GM18520 (cell line): ENCODE measurements around the gene THEM5.
"Not testable (repeated sequence)": the region's sequence is repeated elsewhere in the genome, so short reads cannot be mapped to it uniquely, and the experiment has no call there.

Experiments used
- ATAC-seq: cut with Tn5 transposase; IDR thresholded peaks from one replicate; pipeline ENCODE4 v1.9.1; 2021; ENCODE audit not compliant: unreplicated experiment

Gene THEM5

DNA sequence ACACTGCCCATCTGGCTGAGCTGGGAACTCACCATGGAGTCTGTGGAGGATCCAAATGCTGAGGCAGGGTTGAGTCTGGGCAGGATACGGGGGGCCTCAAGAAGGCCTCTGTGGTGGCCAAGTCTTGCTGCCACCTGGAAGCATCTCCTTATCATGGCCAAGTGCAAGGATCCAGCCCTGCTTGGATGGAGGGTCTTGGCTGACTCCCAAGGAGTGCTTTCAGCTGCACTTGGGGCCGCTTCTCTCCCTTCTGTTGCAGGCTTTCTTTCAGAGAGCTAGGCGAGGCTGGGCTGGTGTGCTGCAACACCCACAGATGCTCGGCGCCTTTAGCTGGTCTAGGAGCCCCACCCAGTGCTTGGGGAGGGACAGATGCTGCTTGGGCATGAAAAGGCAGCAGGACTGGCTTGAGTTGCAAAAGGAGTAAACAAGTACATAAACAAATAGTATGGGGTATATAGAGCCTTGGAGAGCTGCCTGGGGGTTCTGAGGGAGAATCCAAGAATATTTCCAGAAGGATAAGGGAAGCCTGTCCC is at the start of gene THEM5:
THEM5 (minus strand) TSS at position 302 of the 533 bp plus-strand sequence; CDS start at position 155, 147 bp downstream.
- ATAC-seq = no peak

GRCh38 chr1:151902858-151903257 is 49.3 kb upstream of the THEM5 start:
- ATAC-seq = no peak

- ATAC-seq = not testable (repeated sequence)
Observed at GRCh38 chr1:151900804-151901203, 47.3 kb upstream of the THEM5 start.

GRCh38 chr1:151898519-151898991 is 45.0 kb upstream of the THEM5 start:
- ATAC-seq = no peak

GRCh38 chr1:151897991-151898431 is 44.5 kb upstream of the THEM5 start:
- ATAC-seq = no peak

GRCh38 chr1:151893176-151893924 is 39.8 kb upstream of the THEM5 start:
- ATAC-seq = no peak

GRCh38 chr1:151892190-151892589 is 38.7 kb upstream of the THEM5 start:
- ATAC-seq = no peak

DNA sequence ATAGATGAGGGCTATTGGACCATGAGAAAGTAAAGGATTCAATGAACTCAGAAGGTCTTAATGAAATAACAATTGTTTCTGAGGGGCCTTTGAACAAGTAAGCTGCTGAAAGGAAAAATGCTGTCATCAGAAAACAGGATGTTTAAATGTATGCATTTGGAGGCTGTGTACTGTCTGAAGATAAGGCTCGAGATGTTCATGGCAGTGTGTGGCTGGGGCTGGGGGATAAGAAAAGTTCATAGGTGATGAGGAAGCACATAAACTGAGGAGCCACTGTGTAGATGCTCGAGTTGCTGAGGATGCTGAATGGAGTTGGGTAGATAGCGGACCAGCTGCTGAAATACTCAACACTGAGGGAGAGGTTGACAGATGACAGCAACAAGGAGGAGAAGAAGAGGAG is 38.0 kb upstream of the THEM5 start:
- no peak for ATAC-seq

DNA sequence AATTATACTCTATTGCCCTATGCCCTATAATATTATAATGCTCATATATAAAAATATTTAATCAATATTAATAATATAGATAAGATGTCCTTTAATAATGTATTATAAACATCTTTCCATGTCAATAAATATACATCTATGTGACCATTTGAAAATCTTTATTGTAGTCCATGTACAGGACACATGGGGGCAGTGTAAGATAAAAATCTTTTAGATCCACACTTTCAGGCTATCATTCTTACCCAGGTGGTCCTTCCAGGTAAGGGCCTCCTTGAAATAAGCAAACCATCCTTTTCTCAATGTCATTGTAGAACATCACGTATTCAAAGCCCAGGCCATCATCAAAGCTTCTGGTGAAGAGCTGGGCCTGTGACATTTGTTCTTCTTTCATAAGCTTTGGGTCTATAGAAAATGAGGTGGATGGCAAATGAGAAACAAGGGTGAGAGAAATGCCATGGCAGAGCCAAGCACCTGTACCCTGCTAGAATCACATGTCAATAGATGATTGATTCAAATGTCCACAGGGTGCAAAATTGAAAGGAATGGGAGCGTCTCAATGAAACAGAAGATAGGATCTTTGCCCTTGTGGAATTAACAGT is 35.6 kb upstream of the THEM5 start:
- ATAC-seq = no peak

DNA sequence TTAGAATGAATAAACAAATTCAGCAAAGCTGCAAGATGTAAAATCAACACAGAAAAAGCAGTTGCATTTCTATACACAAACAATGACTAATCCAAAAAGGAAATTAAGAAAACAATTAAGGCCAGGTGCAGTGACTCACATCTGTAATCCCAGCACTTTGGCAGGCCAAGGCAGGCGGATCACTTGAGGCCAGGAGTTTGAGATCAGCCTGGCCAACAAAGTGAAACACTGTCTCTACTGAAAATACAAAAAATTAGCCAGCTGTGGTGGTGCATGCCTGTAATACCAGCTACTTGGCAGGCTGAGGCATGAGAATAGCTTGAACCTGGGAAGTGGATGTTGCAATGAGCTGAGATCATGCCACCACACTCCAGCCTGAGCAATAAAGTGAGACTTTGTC is 33.5 kb upstream of the THEM5 start:
- ATAC-seq = no peak

- no peak for ATAC-seq
Observed at GRCh38 chr1:151885479-151885878, 32.0 kb upstream of the THEM5 start.

DNA sequence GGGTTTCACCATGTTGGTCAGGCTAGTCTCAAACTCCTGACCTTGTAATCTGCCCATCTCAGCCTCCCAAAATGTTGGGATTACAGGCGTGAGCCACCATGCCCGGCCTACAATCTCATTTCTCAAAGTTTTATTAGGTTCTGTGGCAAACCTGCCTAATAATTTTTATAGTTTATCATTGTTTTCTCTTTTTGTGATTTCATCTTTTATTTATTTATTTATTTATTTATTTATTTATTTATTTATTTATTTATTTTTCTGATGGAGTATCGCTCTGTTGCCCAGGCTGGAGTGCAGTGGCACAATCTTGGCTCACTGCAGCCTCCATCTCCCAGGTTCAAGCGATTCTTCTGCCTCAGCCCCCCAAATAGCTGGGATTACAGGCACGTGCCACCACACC is 31.4 kb upstream of the THEM5 start:
- not testable (repeated sequence) for ATAC-seq

DNA sequence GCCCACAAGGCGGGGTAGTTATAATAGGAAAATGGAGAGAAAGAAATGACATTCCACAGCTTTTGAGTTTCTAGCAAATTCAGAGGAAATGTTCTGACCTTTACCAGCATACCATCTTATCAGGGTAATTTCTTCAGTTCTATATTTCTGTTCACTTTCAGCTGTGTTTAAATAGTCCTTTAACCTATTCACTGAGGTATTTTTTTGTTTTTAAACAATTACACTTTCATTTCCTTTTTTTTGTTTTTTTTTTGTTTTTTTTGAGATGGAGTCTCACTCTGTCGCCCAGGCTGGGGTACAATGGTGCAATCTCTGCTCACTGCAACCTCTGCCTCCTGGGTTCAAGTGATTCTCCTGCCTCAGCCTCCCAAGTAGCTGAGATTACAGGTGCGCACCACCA is 30.9 kb upstream of the THEM5 start:
- ATAC-seq = not testable (repeated sequence)

GRCh38 chr1:151883898-151884297 is 30.4 kb upstream of the THEM5 start:
- not testable (repeated sequence) for ATAC-seq

- not testable (repeated sequence) for ATAC-seq
Observed at GRCh38 chr1:151882918-151883317, 29.4 kb upstream of the THEM5 start.

- no peak for ATAC-seq
Observed at GRCh38 chr1:151882466-151882865, 29.0 kb upstream of the THEM5 start.

- ATAC-seq = no peak
Observed at GRCh38 chr1:151881479-151881878, 28.0 kb upstream of the THEM5 start.

DNA sequence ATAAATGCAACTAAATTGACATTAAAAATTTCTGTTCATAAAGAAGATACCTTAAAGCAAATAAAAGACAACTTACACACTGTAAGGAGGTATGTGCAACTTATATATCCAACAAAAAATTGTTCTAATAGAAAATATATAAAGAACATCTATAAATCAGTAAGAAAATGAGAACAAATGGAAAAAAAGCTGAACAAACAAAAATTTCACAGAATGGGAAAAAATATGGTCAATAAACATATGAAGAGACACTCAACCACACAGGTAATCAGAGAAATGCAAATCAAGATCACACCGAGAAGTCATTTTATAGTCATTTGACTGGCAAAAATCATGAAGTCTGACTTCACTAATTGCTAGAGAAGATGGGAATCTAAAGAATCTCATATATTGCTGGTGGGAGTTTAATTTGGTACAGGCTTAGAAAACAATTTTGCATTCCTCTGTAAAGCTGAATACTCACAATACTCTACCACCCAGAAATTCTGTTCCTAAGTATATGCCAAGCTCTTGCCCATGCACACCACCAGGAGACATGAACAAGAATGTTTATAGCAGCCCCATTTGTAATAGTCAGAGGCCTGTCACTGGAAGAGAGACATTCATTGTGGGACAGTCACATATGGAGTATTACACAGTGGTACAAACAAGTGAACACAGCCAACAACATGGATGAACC is 22.0 kb upstream of the THEM5 start:
- ATAC-seq = no peak

- ATAC-seq = not testable (repeated sequence)
Observed at GRCh38 chr1:151872776-151873175, 19.3 kb upstream of the THEM5 start.

- no peak for ATAC-seq
Observed at GRCh38 chr1:151871284-151872030, 17.9 kb upstream of the THEM5 start.

GRCh38 chr1:151868486-151868885 is 15.0 kb upstream of the THEM5 start:
- no peak for ATAC-seq
